A673 (cell line): ENCODE results near the gene SND1. TPM values are rescaled to one million over a fixed set of nuclear protein-coding genes. Genes with fewer than 3 reads are reported as not detected.

Experiments
- BruUV-seq: library from RNA; stranded (reverse); fragments of 400-500 nt; replicated peaks from 2 replicates; lab custom pipeline; 2021; lab: Mats Ljungman, UMichigan
- CTCF ChIA-PET: fragments of 300-600 bp; sonication (Branson Sonifier 250); formaldehyde crosslinking; loops from one replicate; lab custom pipeline; 2022; ENCODE audit warnings: antibody characterized with exemption; lab: Charles Lee
- POLR2A ChIA-PET: fragments of 300-600 bp; sonication (Branson Sonifier 250); formaldehyde crosslinking; loops from one replicate; lab custom pipeline; 2022; ENCODE audit warnings: antibody characterized with exemption; ENCODE audit not compliant: low non-redundant PET; lab: Charles Lee
- DNase-seq: peaks from one replicate; pipeline ENCODE4 v3.0.0-alpha.2; 2015; ENCODE audit warnings: low spot score
- H3K27ac ChIP-seq: fragments of 200-600 bp; sonication (generic); 2 replicates; pipeline ENCODE4 v1.5.1; 2016; ENCODE audit warnings: mixed run types, low read depth, mild to moderate bottlenecking, mixed read lengths, antibody characterized with exemption, low read length; ENCODE audit not compliant: poor library complexity, severe bottlenecking
- H3K27me3 ChIP-seq: fragments of 200-600 bp; sonication (generic); replicated peaks from 2 replicates; pipeline ENCODE4 v1.6.1; 2017; ENCODE audit warnings: mixed run types, low read depth, mild to moderate bottlenecking, mixed read lengths, antibody characterized with exemption, low read length; ENCODE audit not compliant: insufficient read depth, poor library complexity
- H3K36me3 ChIP-seq: fragments of 200-600 bp; sonication (generic); 2 replicates; pipeline ENCODE4 v1.6.1; 2016; ENCODE audit warnings: mixed run types, mild to moderate bottlenecking, mixed read lengths, antibody characterized with exemption, low read length; ENCODE audit not compliant: insufficient read depth, poor library complexity, severe bottlenecking
- H3K4me1 ChIP-seq: fragments of 200-600 bp; sonication (generic); 2 replicates; pipeline ENCODE4 v1.6.1; 2017; ENCODE audit warnings: mixed run types, mild to moderate bottlenecking, mixed read lengths, antibody characterized with exemption, low read length; ENCODE audit not compliant: insufficient read depth, poor library complexity, severe bottlenecking
- H3K4me3 ChIP-seq: fragments of 200-600 bp; sonication (generic); 2 replicates; pipeline ENCODE4 v1.5.1; 2016; ENCODE audit warnings: low read depth, mixed run types, mild to moderate bottlenecking, mixed read lengths, low read length; ENCODE audit not compliant: poor library complexity, severe bottlenecking
- H3K9me3 ChIP-seq: fragments of 200-600 bp; sonication (generic); 2 replicates; pipeline ENCODE4 v1.6.1; 2016; ENCODE audit warnings: mixed run types, low read depth, mild to moderate bottlenecking, mixed read lengths, antibody characterized with exemption, low read length; ENCODE audit not compliant: poor library complexity, severe bottlenecking
- EZH2 ChIP-seq: fragments of 200-600 bp; sonication (generic); IDR thresholded peaks from 2 replicates; pipeline ENCODE4 v1.6.1; 2017; ENCODE audit warnings: borderline replicate concordance, low read depth, mild to moderate bottlenecking, mixed read lengths, antibody characterized with exemption, low read length; ENCODE audit not compliant: poor library complexity, severe bottlenecking
- intact Hi-C: fragments of 100-400 bp; cut with micrococcal nuclease; formaldehyde crosslinking; loops from one replicate; pipeline ENCODE4 v1.10.0; 2022; ENCODE audit not compliant: unreplicated experiment
- total RNA-seq: library from RNA; stranded (reverse); gene quantifications from 2 replicates; pipeline ENCODE4 v1.2.3, GENCODE V29; 2021
- TF ChIP-seq, protein P1 (sequence below): fragments of 300-800, 200-600 bp; sonication (generic); conservative IDR thresholded peaks from 2 replicates; pipeline ENCODE4 v1.5.1; 2017; ENCODE audit warnings: low read depth, mild to moderate bottlenecking, antibody characterized with exemption, low read length, moderate library complexity, mixed read lengths

The SND1 gene
- total RNA-seq, 1 experiment from 2014 or later: 177 TPM

GRCh38 chr7:128129224-128129864 is 477.4 kb downstream of the SND1 start:
- no peak for TF ChIP-seq EZH2
- TF ChIP-seq, protein P1, sequence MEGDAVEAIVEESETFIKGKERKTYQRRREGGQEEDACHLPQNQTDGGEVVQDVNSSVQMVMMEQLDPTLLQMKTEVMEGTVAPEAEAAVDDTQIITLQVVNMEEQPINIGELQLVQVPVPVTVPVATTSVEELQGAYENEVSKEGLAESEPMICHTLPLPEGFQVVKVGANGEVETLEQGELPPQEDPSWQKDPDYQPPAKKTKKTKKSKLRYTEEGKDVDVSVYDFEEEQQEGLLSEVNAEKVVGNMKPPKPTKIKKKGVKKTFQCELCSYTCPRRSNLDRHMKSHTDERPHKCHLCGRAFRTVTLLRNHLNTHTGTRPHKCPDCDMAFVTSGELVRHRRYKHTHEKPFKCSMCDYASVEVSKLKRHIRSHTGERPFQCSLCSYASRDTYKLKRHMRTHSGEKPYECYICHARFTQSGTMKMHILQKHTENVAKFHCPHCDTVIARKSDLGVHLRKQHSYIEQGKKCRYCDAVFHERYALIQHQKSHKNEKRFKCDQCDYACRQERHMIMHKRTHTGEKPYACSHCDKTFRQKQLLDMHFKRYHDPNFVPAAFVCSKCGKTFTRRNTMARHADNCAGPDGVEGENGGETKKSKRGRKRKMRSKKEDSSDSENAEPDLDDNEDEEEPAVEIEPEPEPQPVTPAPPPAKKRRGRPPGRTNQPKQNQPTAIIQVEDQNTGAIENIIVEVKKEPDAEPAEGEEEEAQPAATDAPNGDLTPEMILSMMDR: no peak
- no TSS peak for BruUV-seq
- ChIA-PET CTCF (no interaction called here), POLR2A (no interaction called here)
- H3K9me3 ChIP-seq: no peaks in the 10 kb centered on the region
- peaks cover 31% of the 10 kb centered on the region for H3K27me3 ChIP-seq
- no peaks in the 10 kb centered on the region for H3K4me1 ChIP-seq
- no peak overlapping the region for H3K4me3 ChIP-seq
- H3K27ac ChIP-seq: no peak overlapping the region
- no peak for DNase-seq
- intact Hi-C loops: no loop called here
- H3K36me3 ChIP-seq: no peaks in the 10 kb centered on the region

DNA sequence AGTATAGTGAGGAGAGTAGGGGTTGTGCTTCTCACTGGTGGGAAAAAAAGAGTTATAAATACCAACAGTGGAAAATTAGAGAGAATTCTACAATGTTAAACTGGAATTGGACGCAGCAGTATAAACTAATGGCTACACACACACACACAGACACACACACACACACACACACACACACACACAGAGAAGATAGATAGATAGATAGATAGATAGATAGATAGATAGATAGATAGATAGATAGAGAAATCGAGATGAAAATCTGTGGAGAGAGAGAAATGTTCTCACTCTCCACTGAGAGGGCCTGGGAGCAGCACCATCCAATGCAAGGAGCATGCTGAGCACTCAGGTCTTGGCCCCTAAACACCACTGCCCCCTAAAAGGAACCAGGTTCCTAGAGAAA is 479.1 kb downstream of the SND1 start:
- Histone ChIP-seq H3K36me3 (no peaks in the 10 kb centered on the region), H3K27me3 (peaks cover 39% of the 10 kb centered on the region), H3K27ac (no peak overlapping the region), H3K4me3 (no peak overlapping the region), H3K4me1 (peaks cover 7% of the 10 kb centered on the region), H3K9me3 (no peaks in the 10 kb centered on the region)
- BruUV-seq: no TSS peak
- ChIA-PET CTCF (no interaction called here), POLR2A (no interaction called here)
- TF ChIP-seq, protein P1: no peak
- no peak for TF ChIP-seq EZH2
- intact Hi-C loops: no loop called here
- no peak for DNase-seq

DNA sequence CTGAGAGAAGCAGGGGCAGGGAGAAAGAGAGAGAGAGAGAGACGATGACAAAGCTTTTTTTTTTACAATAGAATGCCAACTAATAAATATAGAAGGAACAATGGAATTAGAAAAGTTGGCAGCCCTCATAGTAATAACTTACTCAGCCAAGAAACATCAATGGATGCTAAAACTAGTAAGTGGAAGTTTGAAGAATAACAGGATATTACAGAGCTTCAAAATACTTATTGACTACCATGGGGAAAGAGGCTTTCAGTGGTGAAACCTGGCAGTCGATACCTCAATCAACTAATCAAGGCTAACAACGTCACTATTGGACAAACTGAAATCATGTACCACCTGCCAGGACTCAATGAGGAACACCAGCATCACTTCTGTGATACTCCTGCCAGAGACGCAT is 479.7 kb downstream of the SND1 start:
- CTCF ChIA-PET: interaction anchor here (0.7 kb wide), 2 partner anchors 78 to 859 kb away, joined by 3 to 5 read pairs; no protein-coding TSS in a partner anchor
- H3K9me3 ChIP-seq: no peaks in the 10 kb centered on the region
- H3K4me1 ChIP-seq: peaks cover 7% of the 10 kb centered on the region
- POLR2A ChIA-PET: no interaction called here
- H3K4me3 ChIP-seq: no peak overlapping the region
- TF ChIP-seq EZH2: no peak
- TF ChIP-seq, protein P1: no peak
- DNase-seq: no peak
- peaks cover 39% of the 10 kb centered on the region for H3K27me3 ChIP-seq
- intact Hi-C loops: no loop called here
- H3K36me3 ChIP-seq: no peaks in the 10 kb centered on the region
- H3K27ac ChIP-seq: no peak overlapping the region
- no TSS peak for BruUV-seq
